Esophagus muscularis mucosa (tissue), 4 donors: ENCODE data around the gene DNAJC25. TPM values are rescaled to one million over a fixed set of nuclear protein-coding genes. Genes with fewer than 3 reads are reported as not detected.

Experiments
- DNase-seq: peaks from one replicate; pipeline ENCODE4 v3.0.0-alpha.2; 2017; ENCODE audit errors: extremely low spot score
- H3K27ac ChIP-seq, 4 donors: fragments of 200-600 bp; sonication (generic); replicated peaks in 1 of 4; 1 replicate in 3 of 4; 2 replicates in 1 of 4; pipeline ENCODE4 v1.5.1; 2016 to 2019; ENCODE audit warnings: mild to moderate bottlenecking in 1 of 4
- H3K27me3 ChIP-seq, 4 donors: fragments of 200-600 bp; sonication (generic); one replicate each; pipeline versions ENCODE4 v1.5.1 to v1.6.0; 2016 to 2019
- H3K36me3 ChIP-seq, 4 donors: fragments of 200-600 bp; sonication (generic); one replicate each; pipeline ENCODE4 v1.5.1; 2016 to 2019
- H3K4me1 ChIP-seq, 4 donors: fragments of 200-600 bp; sonication (generic); one replicate each; pipeline ENCODE4 v1.5.1; 2016 to 2019
- H3K4me3 ChIP-seq, 4 donors: fragments of 200-600 bp; sonication (generic); 1 replicate in 2 of 4; 2 replicates in 2 of 4; pipeline ENCODE4 v1.5.1; 2016 to 2019; ENCODE audit warnings: mild to moderate bottlenecking in 4 of 4, moderate library complexity in 1 of 4
- H3K9me3 ChIP-seq, 4 donors: fragments of 200-600 bp; sonication (generic); 1 replicate in 3 of 4; 2 replicates in 1 of 4; pipeline ENCODE4 v1.5.1; 2016 to 2019
- CTCF ChIP-seq, 3 experiments: fragments of 200-600 bp in 2 of 3; fragments of 450-650 bp in 1 of 3; sonication (generic) in 2 of 3; IDR thresholded peaks; one replicate each; pipeline ENCODE4 v1.5.1; 2017 to 2019; ENCODE audit warnings: antibody characterized with exemption in 3 of 3, mild to moderate bottlenecking in 2 of 3, moderate library complexity in 1 of 3
- EP300 ChIP-seq: sonication (generic); formaldehyde crosslinking; IDR thresholded peaks from one replicate; pipeline ENCODE4 v1.6.1; 2017; ENCODE audit warnings: antibody characterized with exemption
- POLR2A ChIP-seq: fragments of 450-650 bp; IDR thresholded peaks from one replicate; pipeline ENCODE4 v1.6.1; 2017; ENCODE audit warnings: antibody characterized with exemption, moderate library complexity, mild to moderate bottlenecking, low read depth
- POLR2AphosphoS5 ChIP-seq, 2 donors: sonication (generic); formaldehyde crosslinking; IDR thresholded peaks; one replicate each; pipeline ENCODE4 v1.6.1; 2017; ENCODE audit warnings: antibody characterized with exemption in 2 of 2
- WGBS: methylation state at CpG from one replicate; pipeline ENCODE4 v1.1.5; 2018; 5-methylcytosine and 5-hydroxymethylcytosine counted together
- intact Hi-C: fragments of 100-400 bp; cut with DNase I; formaldehyde crosslinking; loops from one replicate; pipeline ENCODE4 v1.15.1; 2023
- total RNA-seq, 4 donors: library from RNA; depleted of rRNA; stranded (reverse); fragments of >200 nt; gene quantifications; one replicate each; pipeline versions ENCODE4 v1.1.0 to v1.2.1, GENCODE V29; 2016

DNAJC25 gene
- total RNA-seq, 4 donors from 2014 or later = 8.8 to 12.0 (median 9.5) TPM

DNA sequence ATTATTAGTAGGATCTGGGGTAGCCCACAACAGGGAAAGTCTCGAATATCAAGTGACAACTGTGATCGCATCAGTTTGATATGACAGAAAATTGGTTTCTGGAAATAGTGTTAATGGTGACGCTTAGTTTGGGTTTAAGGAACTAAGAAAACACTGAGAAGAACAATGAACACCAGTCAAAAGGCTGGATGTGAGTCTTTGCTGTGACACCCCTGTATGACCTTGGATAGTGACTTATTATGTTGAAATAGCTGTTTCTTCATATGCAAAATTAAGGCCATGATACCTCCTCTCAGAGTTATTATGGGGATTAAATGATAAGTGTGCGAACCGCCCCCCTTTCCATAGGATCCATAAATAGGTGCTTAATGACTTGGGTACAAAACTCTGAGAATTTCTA, 926 bp downstream of the DNAJC25 start:
- Histone ChIP-seq H3K27me3 (no peaks in the 10 kb centered on the region), H3K9me3 (no peaks in the 10 kb centered on the region), H3K4me3 (peak overlapping the region; percentile 84 to 98 (median 90)), H3K4me1 (peaks cover 13 to 48% (median 35%) of the 10 kb centered on the region in 4 donors), H3K36me3 (no peaks in the 10 kb centered on the region), H3K27ac (peak overlapping the region; percentile 89 to 97 (median 92))
- TF ChIP-seq POLR2AphosphoS5 (IDR thresholded peaks at IDR 0.05) (no peak), EP300 (no peak), CTCF (IDR thresholded peaks at IDR 0.05) (no peak), POLR2A (no peak)
- intact Hi-C loops = no loop called here
- DNase-seq = no peak
- WGBS = 34% methylated on average over 5 of the region's 5 CpGs

DNA sequence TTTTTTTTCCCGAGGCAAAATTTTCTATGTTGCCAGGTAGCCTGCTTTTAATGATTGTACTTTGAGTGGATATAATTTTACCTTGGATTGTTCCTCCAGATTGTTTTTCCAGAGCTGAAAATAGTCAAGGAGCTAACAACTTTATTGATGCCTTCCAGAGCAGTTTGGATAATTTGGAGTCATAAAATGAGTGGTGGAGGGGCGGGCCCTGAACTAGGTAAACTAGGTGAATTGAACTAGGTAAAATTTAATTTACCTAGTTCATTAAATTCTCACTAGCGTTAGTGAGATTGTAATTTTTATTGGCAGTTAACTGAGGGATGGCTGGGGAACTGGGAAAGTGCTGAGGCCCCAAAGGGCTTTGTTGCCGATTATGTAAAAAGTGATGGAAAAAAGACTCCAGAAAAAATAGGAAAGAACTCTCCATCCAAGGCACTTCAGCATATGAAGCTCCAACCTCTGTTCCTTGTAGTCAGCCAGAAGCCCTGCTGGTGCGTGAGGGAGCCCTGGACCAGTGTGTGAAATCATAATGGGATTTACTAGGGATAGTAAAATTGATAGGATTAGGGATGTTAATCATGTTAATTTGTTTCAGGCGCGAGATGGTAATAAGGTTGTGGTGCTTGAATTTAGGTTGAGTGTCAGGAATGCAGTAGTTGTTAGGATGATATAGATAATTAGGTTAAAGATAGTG, 1.7 kb downstream of the DNAJC25 start:
- no peak for DNase-seq
- intact Hi-C loops = no loop called here
- Histone ChIP-seq H3K36me3 (no peaks in the 10 kb centered on the region), H3K27me3 (no peaks in the 10 kb centered on the region), H3K4me1 (peaks cover 13 to 48% (median 35%) of the 10 kb centered on the region in 4 donors), H3K9me3 (no peaks in the 10 kb centered on the region), H3K4me3 (peak overlapping the region; percentile 84 to 98 (median 90)), H3K27ac (no peak overlapping the region)
- WGBS = 69% methylated on average over 7 of the region's 7 CpGs
- TF ChIP-seq POLR2A (no peak), EP300 (no peak), CTCF (IDR thresholded peaks at IDR 0.05) (no peak), POLR2AphosphoS5 (IDR thresholded peaks at IDR 0.05) (no peak)

GRCh38 chr9:111633389-111633736, 2.2 kb downstream of the DNAJC25 start:
- 73% methylated on average over 1 of the region's 1 CpG for WGBS
- Histone ChIP-seq H3K27me3 (no peaks in the 10 kb centered on the region), H3K36me3 (no peaks in the 10 kb centered on the region), H3K4me3 (no peak overlapping the region), H3K9me3 (no peaks in the 10 kb centered on the region), H3K4me1 (peaks cover 13 to 48% (median 35%) of the 10 kb centered on the region in 4 donors), H3K27ac (no peak overlapping the region)
- DNase-seq = no peak
- intact Hi-C loops = no loop called here
- TF ChIP-seq POLR2AphosphoS5 (IDR thresholded peaks at IDR 0.05) = no peak
- TF ChIP-seq CTCF (IDR thresholded peaks at IDR 0.05) = no peak
- no peak for TF ChIP-seq POLR2A
- TF ChIP-seq EP300 = no peak

GRCh38 chr9:111634860-111635259, 3.7 kb downstream of the DNAJC25 start:
- H3K9me3 ChIP-seq = no peaks in the 10 kb centered on the region
- DNase-seq = no peak
- H3K4me1 ChIP-seq = peaks cover 13 to 48% (median 35%) of the 10 kb centered on the region in 4 donors
- intact Hi-C loops = no loop called here
- H3K36me3 ChIP-seq = no peaks in the 10 kb centered on the region
- H3K27ac ChIP-seq = no peak overlapping the region
- H3K4me3 ChIP-seq = no peak overlapping the region
- TF ChIP-seq CTCF (IDR thresholded peaks at IDR 0.05) = no peak
- no peak for TF ChIP-seq EP300
- TF ChIP-seq POLR2AphosphoS5 (IDR thresholded peaks at IDR 0.05) = no peak
- no peak for TF ChIP-seq POLR2A
- no peaks in the 10 kb centered on the region for H3K27me3 ChIP-seq
- WGBS = 92% methylated on average over 1 of the region's 1 CpG
